Endothelial cell of umbilical vein (primary cell): Measurements from ENCODE around the gene RPS6KA5. TPM values are rescaled to one million over a fixed set of nuclear protein-coding genes. Genes with fewer than 3 reads are reported as not detected.
A peak's percentile ranks its signal among the peaks of the same experiment; 100 is the strongest.

Source experiments
- BruUV-seq: library from RNA; stranded (reverse); fragments of 400-500 nt; replicated peaks from 2 replicates; lab custom pipeline; 2021; lab: Mats Ljungman, UMichigan
- CTCF ChIA-PET: fragments of 300-600, 350-600 bp; sonication (Branson Sonifier 250); formaldehyde crosslinking; loops from one replicate; lab custom pipeline; 2021; ENCODE audit warnings: antibody characterized with exemption, inconsistent platforms; lab: Charles Lee
- POLR2A ChIA-PET: fragments of 300-600, 350-600 bp; sonication (Branson Sonifier 250); formaldehyde crosslinking; loops from one replicate; lab custom pipeline; 2021; ENCODE audit warnings: antibody characterized with exemption, inconsistent platforms; lab: Charles Lee
- DNase-seq: peaks from one replicate; pipeline ENCODE4 v3.0.0-alpha.2; 2011; ENCODE audit warnings: low read depth, low spot score
- FAIRE-seq: peaks from 2 replicates; lab custom pipeline; 2011; peaks lifted over from hg19 to GRCh38; lab: Jason Lieb, UNC
- H2AFZ ChIP-seq: 2 replicates; pipeline ENCODE4 v1.6.0; 2012; ENCODE audit warnings: low read depth, low read length, control low read depth, inconsistent platforms
- H3K27ac ChIP-seq: 2 replicates; pipeline ENCODE4 v1.5.1; 2011; ENCODE audit warnings: low read depth, mild to moderate bottlenecking, control low read depth, low read length, moderate library complexity; ENCODE audit not compliant: insufficient read depth
- H3K27me3 ChIP-seq, 2 experiments: 2 replicates each; pipeline versions ENCODE4 v1.6.0 to v1.6.1; 2011; ENCODE audit warnings: low read length in 2 of 2, mixed read lengths in 1 of 2; ENCODE audit not compliant: control insufficient read depth in 2 of 2, insufficient read depth in 2 of 2
- H3K36me3 ChIP-seq, 2 experiments: 2 replicates in 1 of 2; 3 replicates in 1 of 2; pipeline ENCODE4 v1.5.1; 2011; ENCODE audit warnings: low read length in 2 of 2, mild to moderate bottlenecking in 1 of 2, moderate library complexity in 1 of 2; ENCODE audit not compliant: control insufficient read depth in 2 of 2, insufficient read depth in 2 of 2; ENCODE audit errors: extremely low read depth in 1 of 2
- H3K4me1 ChIP-seq: 3 replicates; pipeline ENCODE4 v1.5.1; 2011; ENCODE audit warnings: mild to moderate bottlenecking, low read length; ENCODE audit not compliant: control insufficient read depth, insufficient read depth; ENCODE audit errors: extremely low read depth
- H3K4me2 ChIP-seq: 2 replicates; pipeline ENCODE4 v1.6.1; 2011; ENCODE audit warnings: low read length, control low read depth, mixed read lengths; ENCODE audit not compliant: insufficient read depth
- H3K4me3 ChIP-seq, 3 experiments: fragments of 200-600 bp in 1 of 3; sonication (generic), shearing (Covaris generic) in 1 of 3; replicated peaks in 1 of 3; 2 replicates each; pipeline ENCODE4 v1.5.1; 2011 to 2016; ENCODE audit warnings: control low read depth in 3 of 3, low read length in 3 of 3, mild to moderate bottlenecking in 2 of 3, inconsistent platforms in 1 of 3, low read depth in 1 of 3, moderate library complexity in 1 of 3; ENCODE audit not compliant: insufficient read depth in 1 of 3
- H3K79me2 ChIP-seq: 2 replicates; pipeline ENCODE4 v1.6.0; 2012; ENCODE audit warnings: low read length, inconsistent platforms; ENCODE audit not compliant: control insufficient read depth, insufficient read depth
- H3K9ac ChIP-seq: replicated peaks from 2 replicates; pipeline ENCODE3; 2011; ENCODE audit warnings: low read length, control low read depth; ENCODE audit not compliant: insufficient read depth; ENCODE audit errors: extremely low read depth
- H3K9me1 ChIP-seq: replicated peaks from 3 replicates; pipeline ENCODE4 v1.6.0; 2011; ENCODE audit warnings: mild to moderate bottlenecking, low read length; ENCODE audit not compliant: control insufficient read depth, insufficient read depth; ENCODE audit errors: extremely low read depth
- H3K9me3 ChIP-seq: replicated peaks from 2 replicates; pipeline ENCODE4 v1.5.1; 2012; ENCODE audit warnings: low read length, inconsistent platforms; ENCODE audit not compliant: control insufficient read depth, insufficient read depth
- H4K20me1 ChIP-seq: replicated peaks from 2 replicates; pipeline ENCODE3; 2011; ENCODE audit warnings: mild to moderate bottlenecking, low read length; ENCODE audit not compliant: control insufficient read depth, insufficient read depth; ENCODE audit errors: extremely low read depth
- EZH2 ChIP-seq: IDR thresholded peaks from 2 replicates; pipeline ENCODE4 v1.6.1; 2012; ENCODE audit warnings: borderline replicate concordance, low read depth, mild to moderate bottlenecking, moderate library complexity, low read length, inconsistent platforms; ENCODE audit not compliant: severe bottlenecking
- FOS ChIP-seq: IDR thresholded peaks from 2 replicates; pipeline ENCODE4 v1.6.1; 2011; ENCODE audit warnings: mild to moderate bottlenecking, low read length, moderate library complexity, borderline replicate concordance; ENCODE audit not compliant: insufficient read depth
- GATA2 ChIP-seq: IDR thresholded peaks from 2 replicates; pipeline ENCODE4 v1.7.0; 2011; ENCODE audit warnings: low read depth, mild to moderate bottlenecking, moderate library complexity, mixed read lengths, low read length; ENCODE audit not compliant: insufficient read length, insufficient read depth
- JUN ChIP-seq: IDR thresholded peaks from 2 replicates; pipeline ENCODE4 v1.6.1; 2011; ENCODE audit warnings: borderline replicate concordance, low read depth; ENCODE audit not compliant: insufficient read length, insufficient read depth
- MYC ChIP-seq: IDR thresholded peaks from one replicate; pipeline ENCODE4 v1.6.1; 2011; ENCODE audit warnings: mild to moderate bottlenecking, low read depth, low read length
- POLR2A ChIP-seq: IDR thresholded peaks from 2 replicates; pipeline ENCODE4 v1.6.1; 2012; ENCODE audit warnings: low read depth, mild to moderate bottlenecking, control low read depth, low read length
- POLR2AphosphoS5 ChIP-seq: IDR thresholded peaks from 2 replicates; pipeline ENCODE4 v1.6.1; 2012; ENCODE audit warnings: low read depth, mild to moderate bottlenecking, control low read depth, low read length, moderate library complexity; ENCODE audit not compliant: insufficient read depth
- dilution Hi-C: fragments of 300-500 bp; cut with MboI; formaldehyde crosslinking; loops from one replicate; pipeline ENCODE4 v1.15.0; 2019; ENCODE audit warnings: low sequenced_read_pairs; ENCODE audit not compliant: extremely low pct_ligation_motif_present
- intact Hi-C: fragments of 100-400 bp; cut with micrococcal nuclease; formaldehyde crosslinking; loops from one replicate; pipeline ENCODE4 v1.10.0; 2022
- polyA plus RNA-seq, 4 experiments: library from polyadenylated mRNA; depleted of rRNA in 3 of 4; stranded (reverse) in 3 of 4; unstranded in 1 of 4; fragments of >200 nt; gene quantifications; 2 replicates each; pipeline versions ENCODE4 v1.2.1 to v1.2.3, GENCODE V29; 2011 to 2012; ENCODE audit warnings: missing spikeins in 1 of 4
- total RNA-seq: library from RNA; stranded (reverse); gene quantifications from 2 replicates; pipeline ENCODE4 v1.2.3, GENCODE V29; 2021
- TF ChIP-seq, protein P1 (sequence below): IDR thresholded peaks from 2 replicates; pipeline ENCODE4 v1.6.1; 2011; ENCODE audit not compliant: insufficient read depth, insufficient read length
- TF ChIP-seq, protein P2 (sequence below), 2 donors: IDR thresholded peaks; 1 replicate in 1 of 2; 2 replicates in 1 of 2; pipeline ENCODE4 v1.5.1; 2011; ENCODE audit warnings: low read length in 2 of 2, mild to moderate bottlenecking in 2 of 2, moderate library complexity in 2 of 2, control low read depth in 1 of 2, inconsistent platforms in 1 of 2, low read depth in 1 of 2; ENCODE audit not compliant: insufficient read depth in 1 of 2; ENCODE audit errors: extremely low read depth in 1 of 2

Gene RPS6KA5
- total and polyA plus RNA-seq, 2 donors (not counting 3 experiments of a cell fraction or from before 2014, with no cell fraction given), result 2.9 to 5.4 TPM

DNA sequence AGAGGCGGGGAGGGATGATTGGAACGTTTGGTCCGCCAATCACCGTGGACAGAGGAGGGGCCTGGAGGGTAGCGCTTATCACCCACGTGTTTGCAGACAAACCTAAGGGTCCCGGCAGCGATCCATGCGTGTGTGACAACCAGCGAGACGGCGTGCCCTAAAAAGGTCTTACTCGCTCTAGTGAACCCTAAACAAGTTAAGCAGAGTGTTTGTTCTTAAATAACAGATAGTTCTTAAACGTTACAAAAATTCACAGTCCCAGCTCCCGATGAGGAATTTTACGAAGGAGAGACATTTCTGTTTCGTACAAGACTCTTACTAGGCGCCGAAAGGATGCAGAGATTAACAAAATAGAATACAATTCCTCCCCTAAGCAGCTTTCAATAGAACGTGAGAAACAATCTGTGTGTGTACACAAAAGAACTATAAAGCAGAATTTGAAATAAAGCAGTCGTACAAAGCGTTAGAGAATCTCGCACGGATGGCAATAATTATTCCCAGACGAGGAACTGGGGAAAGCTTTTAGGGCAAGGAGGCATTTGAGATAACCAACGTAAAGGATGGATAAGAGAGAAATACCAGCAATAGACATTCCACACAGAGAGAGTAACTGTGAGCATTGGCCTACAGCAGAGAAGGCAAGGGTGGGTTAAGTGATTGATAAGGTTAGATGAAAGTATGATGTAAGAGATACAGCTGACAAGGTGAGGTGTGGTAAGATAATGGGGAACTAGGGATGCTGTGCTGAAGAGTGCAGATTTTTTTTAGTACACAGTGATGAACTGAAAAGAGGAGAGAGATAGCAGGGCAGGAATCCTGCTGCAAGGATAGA, 831 bp upstream of the RPS6KA5 start:
- Histone ChIP-seq H3K4me2 (peak overlapping the region; percentile 93), H3K4me3 (peak overlapping the region; percentile 29 to 71 (median 44)), H3K9ac (peak overlapping the region; percentile 74), H2AFZ (peak overlapping the region; percentile 85), H3K27ac (peak overlapping the region; percentile 42), H3K36me3 (no peaks in the 10 kb centered on the region), H4K20me1 (no peaks in the 10 kb centered on the region), H3K9me3 (no peaks in the 10 kb centered on the region), H3K27me3 (no peaks in the 10 kb centered on the region), H3K4me1 (peaks cover 22% of the 10 kb centered on the region), H3K79me2 (no peaks in the 10 kb centered on the region), H3K9me1 (no peaks in the 10 kb centered on the region)
- dilution Hi-C loops (no loop called here), intact Hi-C loops (loop anchor here (1.0 to 10.0 kb wide), 3 partner anchors 79 to 354 kb away; partner anchors contain the start of gene CCDC88C)
- BruUV-seq, result TSS peak; percentile 70
- TF ChIP-seq, protein P1, sequence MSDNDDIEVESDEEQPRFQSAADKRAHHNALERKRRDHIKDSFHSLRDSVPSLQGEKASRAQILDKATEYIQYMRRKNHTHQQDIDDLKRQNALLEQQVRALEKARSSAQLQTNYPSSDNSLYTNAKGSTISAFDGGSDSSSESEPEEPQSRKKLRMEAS, result peak; percentile 96
- TF ChIP-seq MYC (peak; percentile 8), POLR2A (no peak)
- FAIRE-seq (no peak), DNase-seq (no peak)
- CTCF ChIA-PET, result interaction anchor here (0.9 to 6.4 kb wide), 18 partner anchors 10 to 303 kb away, joined by 3 to 46 read pairs (median 3); no protein-coding TSS in a partner anchor
- POLR2A ChIA-PET, result interaction anchor here (0.6 to 0.9 kb wide), 2 partner anchors 52 to 664 kb away, joined by 3 to 7 read pairs; partner anchors contain the start of gene DGLUCY

DNA sequence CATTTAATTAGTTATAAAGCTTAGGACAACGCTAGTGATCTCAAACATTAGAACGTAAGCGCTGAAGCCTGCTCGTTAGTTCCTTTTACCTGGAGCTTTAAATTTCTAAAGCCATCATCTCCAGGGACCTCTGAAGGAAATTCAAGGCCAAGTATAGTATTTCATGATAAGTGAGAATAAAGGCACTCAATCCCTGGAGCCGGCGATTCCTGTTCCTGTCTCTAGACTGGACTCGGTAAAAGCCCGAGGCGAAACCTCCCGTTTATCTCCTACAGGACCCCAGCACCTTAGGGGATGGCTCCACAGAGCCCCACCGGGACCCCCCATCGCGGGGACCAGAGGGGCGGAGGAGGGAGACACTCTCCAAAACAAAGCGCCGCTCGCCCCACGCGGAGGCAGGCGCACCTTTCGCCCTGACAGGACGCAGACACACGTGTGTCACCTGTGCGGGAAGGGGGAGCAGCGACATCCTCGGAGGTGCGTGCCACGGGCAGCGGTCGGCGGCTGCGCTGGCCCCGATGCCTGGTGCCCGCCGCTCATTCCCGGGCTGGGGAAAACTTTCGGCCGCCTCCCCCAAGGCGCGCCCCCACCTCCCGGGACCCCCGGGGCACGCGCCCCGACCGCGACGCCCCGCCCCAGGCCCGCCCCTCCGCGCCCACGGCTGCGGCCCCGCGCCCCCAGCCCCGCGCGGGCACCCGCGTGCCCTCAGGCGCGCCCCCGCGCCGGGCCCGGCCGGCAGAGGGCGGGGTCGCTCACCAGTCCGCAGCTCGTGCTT, 678 bp downstream of the RPS6KA5 start:
- H3K9me1 ChIP-seq, result no peaks in the 10 kb centered on the region
- dilution Hi-C loops (no loop called here), intact Hi-C loops (loop anchor here (1.0 to 10.0 kb wide), 6 partner anchors 55 to 355 kb away; partner anchors contain the start of genes CCDC88C and DGLUCY)
- CTCF ChIA-PET, result interaction anchor here (1.0 to 6.4 kb wide), 16 partner anchors 10 to 301 kb away, joined by 3 to 46 read pairs (median 4); partner anchors contain the start of gene DGLUCY
- no peaks in the 10 kb centered on the region for H3K9me3 ChIP-seq
- no TSS peak for BruUV-seq
- peaks cover 22% of the 10 kb centered on the region for H3K4me1 ChIP-seq
- H3K79me2 ChIP-seq, result no peaks in the 10 kb centered on the region
- H3K27me3 ChIP-seq, result no peaks in the 10 kb centered on the region
- H2AFZ ChIP-seq, result peak overlapping the region; percentile 64
- peak overlapping the region; percentile 75 for H3K27ac ChIP-seq
- H4K20me1 ChIP-seq, result no peaks in the 10 kb centered on the region
- POLR2A ChIA-PET, result no interaction called here
- H3K4me3 ChIP-seq, result peak overlapping the region; percentile 68 to 100 (median 68)
- H3K36me3 ChIP-seq, result no peaks in the 10 kb centered on the region
- TF ChIP-seq POLR2AphosphoS5 (no peak), GATA2 (no peak), POLR2A (no peak), EZH2 (no peak), JUN (no peak), MYC (no peak), FOS (no peak)
- TF ChIP-seq, protein P2, sequence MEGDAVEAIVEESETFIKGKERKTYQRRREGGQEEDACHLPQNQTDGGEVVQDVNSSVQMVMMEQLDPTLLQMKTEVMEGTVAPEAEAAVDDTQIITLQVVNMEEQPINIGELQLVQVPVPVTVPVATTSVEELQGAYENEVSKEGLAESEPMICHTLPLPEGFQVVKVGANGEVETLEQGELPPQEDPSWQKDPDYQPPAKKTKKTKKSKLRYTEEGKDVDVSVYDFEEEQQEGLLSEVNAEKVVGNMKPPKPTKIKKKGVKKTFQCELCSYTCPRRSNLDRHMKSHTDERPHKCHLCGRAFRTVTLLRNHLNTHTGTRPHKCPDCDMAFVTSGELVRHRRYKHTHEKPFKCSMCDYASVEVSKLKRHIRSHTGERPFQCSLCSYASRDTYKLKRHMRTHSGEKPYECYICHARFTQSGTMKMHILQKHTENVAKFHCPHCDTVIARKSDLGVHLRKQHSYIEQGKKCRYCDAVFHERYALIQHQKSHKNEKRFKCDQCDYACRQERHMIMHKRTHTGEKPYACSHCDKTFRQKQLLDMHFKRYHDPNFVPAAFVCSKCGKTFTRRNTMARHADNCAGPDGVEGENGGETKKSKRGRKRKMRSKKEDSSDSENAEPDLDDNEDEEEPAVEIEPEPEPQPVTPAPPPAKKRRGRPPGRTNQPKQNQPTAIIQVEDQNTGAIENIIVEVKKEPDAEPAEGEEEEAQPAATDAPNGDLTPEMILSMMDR (IDR thresholded peaks at IDR 0.05; ENCODE audit: extremely low read depth in 1 of 2, insufficient read depth in 1 of 2, low read depth in 1 of 2, low read length in 2 of 2), result peak in 1 of 2 donors; percentile 24
- TF ChIP-seq, protein P1, result peak; percentile 7
- DNase-seq (peak; percentile 32), FAIRE-seq (no peak)
- peak overlapping the region; percentile 90 for H3K9ac ChIP-seq
- H3K4me2 ChIP-seq, result peak overlapping the region; percentile 75
